ENCODE results near the gene TMEM72.

DNA sequence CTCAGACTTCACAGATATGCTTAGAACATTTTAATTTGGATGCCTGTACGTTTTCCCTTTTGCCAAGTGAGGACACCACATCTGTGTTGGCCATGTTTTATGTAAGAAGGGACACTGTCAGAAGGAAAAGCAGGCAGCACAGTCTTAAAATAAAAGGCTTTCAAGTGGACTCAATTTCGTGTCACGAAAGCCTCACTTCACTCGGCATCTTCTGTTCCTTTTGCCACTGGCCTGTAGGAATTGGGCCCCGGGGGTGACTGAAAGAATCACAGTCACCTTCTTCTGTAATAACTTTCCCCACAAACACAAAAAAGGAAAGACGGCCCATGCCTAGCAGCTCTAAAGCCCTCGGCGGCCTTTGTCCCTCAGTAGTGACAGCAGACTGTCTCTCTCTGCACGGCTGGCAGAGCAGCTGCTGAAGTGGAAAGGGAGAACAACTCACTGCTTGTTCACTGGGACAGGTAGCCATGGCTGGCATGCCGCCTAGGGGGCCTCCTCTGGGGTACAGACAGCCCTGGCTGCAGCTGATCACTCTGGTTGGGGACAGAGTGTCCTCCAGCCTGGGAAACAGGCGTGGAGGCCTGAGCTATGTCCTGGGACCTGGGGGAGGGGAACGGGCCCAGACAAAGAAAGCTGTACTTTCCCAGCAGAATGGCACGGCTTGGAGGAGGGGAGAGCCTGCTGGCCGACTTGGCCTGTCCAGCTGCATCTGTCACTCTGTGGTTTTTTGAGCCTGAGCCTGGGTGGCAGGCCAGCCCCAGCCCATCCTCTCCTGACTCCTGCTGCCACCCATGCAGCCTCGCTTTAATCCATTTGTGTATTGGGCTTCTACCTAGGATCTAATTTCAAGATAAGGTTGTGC is 52.9 kb downstream of the TMEM72 start:
- TF ChIP-seq, protein P1, sequence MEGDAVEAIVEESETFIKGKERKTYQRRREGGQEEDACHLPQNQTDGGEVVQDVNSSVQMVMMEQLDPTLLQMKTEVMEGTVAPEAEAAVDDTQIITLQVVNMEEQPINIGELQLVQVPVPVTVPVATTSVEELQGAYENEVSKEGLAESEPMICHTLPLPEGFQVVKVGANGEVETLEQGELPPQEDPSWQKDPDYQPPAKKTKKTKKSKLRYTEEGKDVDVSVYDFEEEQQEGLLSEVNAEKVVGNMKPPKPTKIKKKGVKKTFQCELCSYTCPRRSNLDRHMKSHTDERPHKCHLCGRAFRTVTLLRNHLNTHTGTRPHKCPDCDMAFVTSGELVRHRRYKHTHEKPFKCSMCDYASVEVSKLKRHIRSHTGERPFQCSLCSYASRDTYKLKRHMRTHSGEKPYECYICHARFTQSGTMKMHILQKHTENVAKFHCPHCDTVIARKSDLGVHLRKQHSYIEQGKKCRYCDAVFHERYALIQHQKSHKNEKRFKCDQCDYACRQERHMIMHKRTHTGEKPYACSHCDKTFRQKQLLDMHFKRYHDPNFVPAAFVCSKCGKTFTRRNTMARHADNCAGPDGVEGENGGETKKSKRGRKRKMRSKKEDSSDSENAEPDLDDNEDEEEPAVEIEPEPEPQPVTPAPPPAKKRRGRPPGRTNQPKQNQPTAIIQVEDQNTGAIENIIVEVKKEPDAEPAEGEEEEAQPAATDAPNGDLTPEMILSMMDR (IDR thresholded peaks at IDR 0.05) = no peak
- no peak for TF ChIP-seq EZH2 (IDR thresholded peaks at IDR 0.05; ENCODE audit: borderline replicate concordance, insufficient read depth, low read depth, low read length, poor library complexity, severe bottlenecking)

Data from B cell (primary cell).